H1 (cell line): ENCODE data around the gene SLC35B2. TPM values are rescaled to one million over a fixed set of nuclear protein-coding genes. Genes with fewer than 3 reads are reported as not detected.

Experiments
- CTCF ChIA-PET: fragments of 300-600 bp; sonication (Branson Sonifier 250); formaldehyde crosslinking; loops from one replicate; lab custom pipeline; 2021; ENCODE audit not compliant: partially characterized antibody; lab: Charles Lee
- POLR2A ChIA-PET: fragments of 300-600 bp; sonication (Branson Sonifier 250); formaldehyde crosslinking; loops from one replicate; lab custom pipeline; 2021; ENCODE audit warnings: inconsistent platforms; ENCODE audit not compliant: partially characterized antibody; lab: Charles Lee
- DNase-seq, 2 experiments: peaks; one replicate each; pipeline versions ENCODE4 v3.0.0 to v3.0.0-alpha.2; 2010 to 2022; ENCODE audit warnings: low spot score in 2 of 2, low read depth in 1 of 2, mixed read lengths in 1 of 2
- FAIRE-seq: peaks from 2 replicates; lab custom pipeline; 2011; peaks lifted over from hg19 to GRCh38; lab: Jason Lieb, UNC
- H2AFZ ChIP-seq: 2 replicates; pipeline ENCODE4 v1.8.1; 2012; ENCODE audit warnings: low read length, inconsistent platforms
- H2AK5ac ChIP-seq: 2 replicates; pipeline ENCODE4 v1.6.1; 2013; ENCODE audit warnings: low read depth, low read length
- H2BK120ac ChIP-seq: replicated peaks from 2 replicates; pipeline ENCODE3; 2013; ENCODE audit warnings: low read depth, low read length, inconsistent platforms
- H2BK12ac ChIP-seq: 2 replicates; pipeline ENCODE4 v1.6.1; 2013; ENCODE audit warnings: low read depth, low read length
- H2BK15ac ChIP-seq: 2 replicates; pipeline ENCODE4 v1.6.1; 2013; ENCODE audit warnings: low read length
- H2BK20ac ChIP-seq: 2 replicates; pipeline ENCODE4 v1.6.1; 2013; ENCODE audit warnings: low read length
- H2BK5ac ChIP-seq: 2 replicates; pipeline ENCODE4 v1.6.1; 2013; ENCODE audit warnings: low read depth, low read length
- H3K14ac ChIP-seq: 2 replicates; pipeline ENCODE4 v1.6.1; 2013; ENCODE audit warnings: inconsistent platforms; ENCODE audit not compliant: insufficient read length
- H3K18ac ChIP-seq: 2 replicates; pipeline ENCODE4 v1.6.1; 2013; ENCODE audit warnings: low read length; ENCODE audit errors: extremely low read depth
- H3K23ac ChIP-seq: 2 replicates; pipeline ENCODE4 v1.6.1; 2013; ENCODE audit warnings: inconsistent platforms; ENCODE audit not compliant: insufficient read length
- H3K23me2 ChIP-seq: 2 replicates; pipeline ENCODE4 v1.6.1; 2013; ENCODE audit warnings: low read depth, low read length
- H3K27ac ChIP-seq: 2 replicates; pipeline ENCODE4 v1.6.1; 2011; ENCODE audit warnings: low read depth, low read length, inconsistent platforms
- H3K27me3 ChIP-seq, 4 experiments: replicated peaks in 1 of 4; 1 replicate in 1 of 4; 2 replicates in 3 of 4; pipeline versions ENCODE4 v1.6.1 to v1.8.1; 2011 to 2013; ENCODE audit warnings: low read length in 3 of 4, mild to moderate bottlenecking in 3 of 4, inconsistent platforms in 2 of 4, mixed read lengths in 2 of 4, moderate library complexity in 1 of 4; ENCODE audit not compliant: control insufficient read depth in 3 of 4, insufficient read depth in 3 of 4; ENCODE audit errors: extremely low read depth in 1 of 4
- H3K36me3 ChIP-seq, 4 experiments: 2 replicates each; pipeline versions ENCODE4 v1.6.1 to v1.8.1; 2011 to 2013; ENCODE audit warnings: mild to moderate bottlenecking in 4 of 4, low read length in 3 of 4, moderate library complexity in 2 of 4, control low read depth in 1 of 4, inconsistent platforms in 1 of 4; ENCODE audit not compliant: insufficient read depth in 4 of 4, control insufficient read depth in 2 of 4
- H3K4ac ChIP-seq: replicated peaks from 2 replicates; pipeline ENCODE3; 2013; ENCODE audit warnings: low read length, low read depth, mixed read lengths, inconsistent platforms; ENCODE audit not compliant: insufficient read length
- H3K4me1 ChIP-seq, 4 experiments: replicated peaks in 1 of 4; 1 replicate in 1 of 4; 2 replicates in 3 of 4; pipeline versions ENCODE4 v1.6.1 to v1.8.1; 2011 to 2013; ENCODE audit warnings: low read length in 3 of 4, inconsistent platforms in 2 of 4, mixed read lengths in 1 of 4; ENCODE audit not compliant: insufficient read depth in 4 of 4, control insufficient read depth in 3 of 4
- H3K4me2 ChIP-seq, 2 experiments: 2 replicates each; pipeline versions ENCODE4 v1.6.1 to v1.8.1; 2011 to 2013; ENCODE audit warnings: low read depth in 2 of 2, low read length in 2 of 2, control low read depth in 1 of 2, inconsistent platforms in 1 of 2, mild to moderate bottlenecking in 1 of 2; ENCODE audit not compliant: insufficient read depth in 1 of 2
- H3K4me3 ChIP-seq, 4 experiments: fragments of 200-600, 300-600 bp in 1 of 4; sonication (generic), shearing (Covaris generic), sonication (Bioruptor Twin) in 1 of 4; 2 replicates each; pipeline versions ENCODE4 v1.5.1 to v1.8.1; 2011 to 2016; ENCODE audit warnings: low read length in 4 of 4, low read depth in 3 of 4, control low read depth in 2 of 4, inconsistent platforms in 2 of 4, mild to moderate bottlenecking in 2 of 4, mixed read lengths in 1 of 4, moderate library complexity in 1 of 4; ENCODE audit not compliant: insufficient read depth in 2 of 4; ENCODE audit errors: extremely low read depth in 1 of 4
- H3K56ac ChIP-seq: replicated peaks from 2 replicates; pipeline ENCODE3; 2013; ENCODE audit warnings: low read depth, mild to moderate bottlenecking, mixed read lengths, low read length, inconsistent platforms; ENCODE audit not compliant: insufficient read length
- H3K79me1 ChIP-seq: 2 replicates; pipeline ENCODE4 v1.6.1; 2013; ENCODE audit warnings: low read depth, low read length, control low read depth
- H3K79me2 ChIP-seq, 2 experiments: 2 replicates each; pipeline versions ENCODE4 v1.6.1 to v1.8.1; 2012 to 2013; ENCODE audit warnings: low read length in 2 of 2, mild to moderate bottlenecking in 2 of 2, inconsistent platforms in 1 of 2; ENCODE audit not compliant: insufficient read depth in 2 of 2, control insufficient read depth in 1 of 2
- H3K9ac ChIP-seq, 4 experiments: replicated peaks in 1 of 4; 1 replicate in 1 of 4; 2 replicates in 3 of 4; pipeline versions ENCODE4 v1.6.1 to v1.8.1; 2011 to 2013; ENCODE audit warnings: low read depth in 3 of 4, low read length in 3 of 4, control low read depth in 2 of 4, mild to moderate bottlenecking in 2 of 4, moderate library complexity in 2 of 4, inconsistent platforms in 1 of 4; ENCODE audit errors: extremely low read depth in 1 of 4
- H3K9me3 ChIP-seq, 2 experiments: 2 replicates each; pipeline versions ENCODE4 v1.6.1 to v1.8.1; 2012 to 2013; ENCODE audit warnings: mild to moderate bottlenecking in 2 of 2, moderate library complexity in 2 of 2, control low read depth in 1 of 2, inconsistent platforms in 1 of 2, low read depth in 1 of 2, low read length in 1 of 2, mixed read lengths in 1 of 2; ENCODE audit not compliant: insufficient read depth in 2 of 2
- H4K20me1 ChIP-seq, 2 experiments: replicated peaks in 1 of 2; 2 replicates each; pipeline versions ENCODE3 to v1.8.1; 2011 to 2013; ENCODE audit warnings: inconsistent platforms in 2 of 2, low read length in 2 of 2, mild to moderate bottlenecking in 1 of 2; ENCODE audit not compliant: insufficient read depth in 2 of 2, control insufficient read depth in 1 of 2
- H4K5ac ChIP-seq: 2 replicates; pipeline ENCODE4 v1.6.1; 2013; ENCODE audit warnings: low read length, low read depth, mixed read lengths, inconsistent platforms; ENCODE audit not compliant: insufficient read length
- H4K8ac ChIP-seq: 2 replicates; pipeline ENCODE4 v1.8.0; 2013; ENCODE audit warnings: mild to moderate bottlenecking, moderate library complexity, low read length, inconsistent platforms; ENCODE audit not compliant: insufficient read depth; ENCODE audit errors: extremely low read depth
- H4K91ac ChIP-seq: replicated peaks from 2 replicates; pipeline ENCODE3; 2013; ENCODE audit warnings: low read length, mixed read lengths, inconsistent platforms; ENCODE audit not compliant: insufficient read length
- CEBPB ChIP-seq: IDR thresholded peaks from 2 replicates; pipeline ENCODE4 v1.6.1; 2012; ENCODE audit warnings: low read depth, low read length
- CTBP2 ChIP-seq: IDR thresholded peaks from 2 replicates; pipeline ENCODE4 v1.7.0; 2011; ENCODE audit warnings: borderline replicate concordance, mild to moderate bottlenecking, moderate library complexity, mixed read lengths, low read length; ENCODE audit not compliant: insufficient read depth, insufficient read length
- EZH2 ChIP-seq: fragments of 200-600 bp; sonication (generic); IDR thresholded peaks from 2 replicates; pipeline ENCODE4 v1.7.1; 2012; ENCODE audit warnings: low read depth, mild to moderate bottlenecking, moderate library complexity, low read length, inconsistent platforms; ENCODE audit not compliant: severe bottlenecking
- GABPA ChIP-seq: IDR thresholded peaks from 2 replicates; pipeline ENCODE4 v1.6.1; 2011; ENCODE audit warnings: mild to moderate bottlenecking, low read length, moderate library complexity, borderline replicate concordance; ENCODE audit not compliant: insufficient read depth
- KDM1A ChIP-seq: fragments of 200-600, 300-600 bp; sonication (generic); IDR thresholded peaks from 2 replicates; pipeline ENCODE4 v1.7.1; 2016; ENCODE audit warnings: mild to moderate bottlenecking, low read length, borderline replicate concordance
- PHF8 ChIP-seq: fragments of 200-600 bp; sonication (generic); conservative IDR thresholded peaks from 2 replicates; pipeline ENCODE4 v1.7.1; 2012; ENCODE audit warnings: low read depth, mild to moderate bottlenecking, inconsistent platforms, low read length, moderate library complexity
- POU5F1 ChIP-seq: IDR thresholded peaks from 2 replicates; pipeline ENCODE4 v1.6.1; 2011; ENCODE audit warnings: low read depth, mild to moderate bottlenecking, low read length, moderate library complexity
- RFX5 ChIP-seq: IDR thresholded peaks from 2 replicates; pipeline ENCODE4 v1.6.1; 2011; ENCODE audit warnings: low read depth, low read length, improper control_type of control experiment, borderline replicate concordance
- SP1 ChIP-seq: IDR thresholded peaks from 2 replicates; pipeline ENCODE4 v1.6.1; 2011; ENCODE audit warnings: low read depth, low read length
- YY1 ChIP-seq: IDR thresholded peaks from 2 replicates; pipeline ENCODE4 v1.6.1; 2011; ENCODE audit warnings: low read depth, mild to moderate bottlenecking, low read length
- WGBS, 2 experiments: shearing (Covaris generic) in 1 of 2; methylation state at CpG; one replicate each; pipeline versions ENCODE4 v1.1.6 to v1.1.7; 2013 to 2015; ENCODE audit warnings: low lambda C conversion rate in 2 of 2, mixed read lengths in 2 of 2, inconsistent platforms in 1 of 2, low coverage in 1 of 2, missing lambda C conversion rate in 1 of 2; ENCODE audit not compliant: insufficient replicate concordance in 2 of 2, insufficient coverage in 1 of 2, insufficient read length in 1 of 2; ENCODE audit errors: extremely low coverage in 1 of 2, missing lambda C conversion rate in 1 of 2; 5-methylcytosine and 5-hydroxymethylcytosine counted together
- polyA plus RNA-seq, 7 experiments: library from polyadenylated mRNA; depleted of rRNA in 3 of 7; stranded (reverse) in 5 of 7; unstranded in 2 of 7; fragments of >200 nt in 5 of 7; fragments of 200-250 nt in 2 of 7; gene quantifications; 1 replicate in 5 of 7; 2 replicates in 1 of 7; 4 replicates in 1 of 7; pipeline versions ENCODE4 v1.2.1 to v1.2.3, GENCODE V29; 2011 to 2013; ENCODE audit warnings: missing spikeins in 2 of 7, mixed read lengths in 2 of 7
- total RNA-seq: library from RNA; stranded (reverse); fragmentation: NEBNext Ultra II Directional; extraction: Animal tissue kit (Norgen Biotek cat#: 25700); gene quantifications from 2 replicates; pipeline ENCODE4 v1.2.1, GENCODE V29; 2021
- TF ChIP-seq, protein P1 (sequence below): IDR thresholded peaks from 2 replicates; pipeline ENCODE4 v1.6.1; 2011; ENCODE audit warnings: low read length, improper control_type of control experiment
- TF ChIP-seq, protein P2 (sequence below): IDR thresholded peaks from 2 replicates; pipeline ENCODE4 v1.6.1; 2012; ENCODE audit warnings: inconsistent platforms

The SLC35B2 gene
- total and polyA plus RNA-seq, 2 of the 8 experiments (the other 6 are each of a cell fraction or from before 2014, with no cell fraction given), result 29.5 to 65.0 TPM

DNA sequence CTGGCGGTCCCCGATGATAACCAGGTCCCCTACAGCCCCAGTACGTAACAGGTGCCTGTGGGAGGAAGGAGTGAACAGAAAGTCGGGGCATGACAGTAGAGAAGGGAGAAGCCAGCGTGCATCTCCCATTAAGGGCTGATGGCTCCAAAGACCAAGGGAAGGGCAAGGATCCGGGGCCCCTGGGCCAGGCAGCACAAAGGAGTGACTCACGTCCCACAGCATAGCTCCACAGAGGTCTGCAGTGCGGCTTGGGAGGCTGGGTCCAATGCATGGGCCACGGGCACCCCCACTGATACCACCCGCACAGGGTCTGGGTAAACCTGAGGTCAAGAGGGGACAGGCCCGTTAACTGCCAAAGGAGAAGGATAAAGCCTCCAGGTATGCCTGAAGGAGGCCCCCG is 45.5 kb upstream of the SLC35B2 start:
- Histone ChIP-seq H3K4me2 (no peak overlapping the region), H2AK5ac (no peak overlapping the region), H3K36me3 (peaks cover 23 to 60% (median 47%) of the 10 kb centered on the region in 4 experiments), H2BK5ac (no peak overlapping the region), H4K8ac (no peak overlapping the region), H2BK120ac (no peak overlapping the region), H3K27ac (no peak overlapping the region), H2BK12ac (no peak overlapping the region), H2BK15ac (no peak overlapping the region), H2AFZ (no peak overlapping the region), H3K23me2 (peaks cover 3% of the 10 kb centered on the region), H3K4me3 (no peak overlapping the region), H3K4me1 (peaks cover 0 to 6% (median 2%) of the 10 kb centered on the region in 4 experiments; a peak in 3 of 7 replicates), H3K18ac (no peak overlapping the region), H3K23ac (no peak overlapping the region), H3K79me2 (no peaks in the 10 kb centered on the region), H4K91ac (no peak overlapping the region), H3K4ac (no peak overlapping the region), H3K14ac (no peak overlapping the region), H4K5ac (no peak overlapping the region), H3K56ac (no peak overlapping the region), H3K9ac (no peak overlapping the region), H3K79me1 (no peaks in the 10 kb centered on the region), H3K9me3 (no peaks in the 10 kb centered on the region), H2BK20ac (no peak overlapping the region), H3K27me3 (peaks cover 0 to 2% (median under 1%) of the 10 kb centered on the region in 4 experiments; a peak in 3 of 7 replicates), H4K20me1 (peaks cover 2 to 3% of the 10 kb centered on the region in 2 experiments)
- DNase-seq (no peak), FAIRE-seq (no peak)
- POLR2A ChIA-PET, result interaction anchor here (1.0 to 10.4 kb wide), 7 partner anchors 10 to 68 kb away, joined by 3 to 102 read pairs (median 4); partner anchors contain the start of genes AARS2 and TMEM151B
- 87% methylated on average over 12 of the region's 12 CpGs; no CpG with 5 or more reads in 1 of the 2 experiments for WGBS, 2 experiments
- CTCF ChIA-PET, result interaction anchor here (0.7 to 13.9 kb wide), 8 partner anchors 8 to 33 kb away, joined by 3 to 330 read pairs (median 56); partner anchors contain the start of genes AARS2, NFKBIE and TMEM151B
- TF ChIP-seq POU5F1 (no peak), YY1 (no peak), KDM1A (no peak), GABPA (no peak), CEBPB (no peak), EZH2 (no peak), RFX5 (no peak), SP1 (no peak), PHF8 (no peak), CTBP2 (no peak)
- TF ChIP-seq, protein P1, sequence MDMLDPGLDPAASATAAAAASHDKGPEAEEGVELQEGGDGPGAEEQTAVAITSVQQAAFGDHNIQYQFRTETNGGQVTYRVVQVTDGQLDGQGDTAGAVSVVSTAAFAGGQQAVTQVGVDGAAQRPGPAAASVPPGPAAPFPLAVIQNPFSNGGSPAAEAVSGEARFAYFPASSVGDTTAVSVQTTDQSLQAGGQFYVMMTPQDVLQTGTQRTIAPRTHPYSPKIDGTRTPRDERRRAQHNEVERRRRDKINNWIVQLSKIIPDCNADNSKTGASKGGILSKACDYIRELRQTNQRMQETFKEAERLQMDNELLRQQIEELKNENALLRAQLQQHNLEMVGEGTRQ, result no peak
- TF ChIP-seq, protein P2, sequence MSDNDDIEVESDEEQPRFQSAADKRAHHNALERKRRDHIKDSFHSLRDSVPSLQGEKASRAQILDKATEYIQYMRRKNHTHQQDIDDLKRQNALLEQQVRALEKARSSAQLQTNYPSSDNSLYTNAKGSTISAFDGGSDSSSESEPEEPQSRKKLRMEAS, result no peak
